Caki2 (cell line): Measurements from ENCODE around the gene PMM2. TPM values are rescaled to one million over a fixed set of nuclear protein-coding genes. Genes with fewer than 3 reads are reported as not detected.
"Not testable (repeated sequence)": the region's sequence is repeated elsewhere in the genome, so short reads cannot be mapped to it uniquely, and the experiment has no call there.

Source experiments
- DNase-seq: peaks from one replicate; pipeline ENCODE4 v3.0.0-alpha.2; 2015; ENCODE audit warnings: low read depth
- in situ Hi-C: cut with HindIII; loops from 2 replicates; pipeline ENCODE4 v1.10.0; 2016; ENCODE audit warnings: low sequenced_read_pairs, low pct_unique_long_range_greater_than_20kb, mixed read lengths
- total RNA-seq: library from RNA; depleted of rRNA; stranded (reverse); fragments of >200 nt; shearing (Covaris generic); gene quantifications from 2 replicates; pipeline ENCODE4 v1.2.3, GENCODE V29; 2014; ENCODE audit warnings: low replicate concordance; rRNA removed

The PMM2 gene
- 56.1 and 85.8 TPM in 2 replicates for total RNA-seq

GRCh38 chr16:8797364-8798173 lies at the start of gene PMM2, which contains the start of gene TMEM186:
Gene PMM2 (plus strand): TSS chr16:8797839. CDS start chr16:8797883, 44 bp downstream.
Gene TMEM186 (minus strand): TSS chr16:8797639. CDS start chr16:8797614, 25 bp downstream.
- in situ Hi-C loops, result no loop called here
- DNase-seq, result peak; percentile 98

- DNase-seq, in situ Hi-C loops: not testable (repeated sequence)
Measured at GRCh38 chr16:8748944-8749343, 48.7 kb upstream of the PMM2 start.

GRCh38 chr16:8751481-8752311 lies 45.9 kb upstream of the PMM2 start:
- DNase-seq, result peak; percentile 76
- in situ Hi-C loops, result no loop called here

- in situ Hi-C loops, result no loop called here
- no peak for DNase-seq
Measured at GRCh38 chr16:8752706-8753105, 44.9 kb upstream of the PMM2 start.

DNA sequence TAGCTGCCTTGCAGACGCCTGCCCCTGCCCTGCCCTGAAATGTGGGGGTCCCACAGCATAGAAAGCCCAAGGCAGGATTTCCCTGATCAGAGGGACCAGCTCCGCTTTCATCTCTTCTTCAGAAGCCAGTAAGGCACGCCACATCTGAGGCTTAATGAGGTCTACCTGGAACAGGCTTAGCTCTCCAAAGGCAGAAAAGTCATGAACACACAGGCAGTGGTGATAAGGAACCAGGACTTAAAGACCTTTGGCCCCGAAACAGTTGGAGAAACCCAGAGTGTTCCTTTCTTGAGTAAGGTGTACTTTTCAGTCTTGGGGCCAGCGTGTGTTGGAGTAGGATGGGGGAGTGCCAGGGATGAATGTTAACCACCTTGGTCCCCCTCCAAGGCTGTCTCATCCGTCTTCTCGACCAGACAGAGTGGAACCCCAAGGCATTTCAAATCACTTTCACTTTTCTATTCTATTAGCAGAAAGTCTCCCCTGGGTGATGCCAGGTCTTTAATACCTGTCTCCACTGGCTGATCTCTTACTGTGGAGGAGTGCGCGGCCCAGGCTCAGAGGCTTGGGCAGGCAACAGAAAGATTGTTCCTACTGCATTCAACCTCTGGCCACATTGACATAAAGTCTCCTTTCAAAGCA lies 44.1 kb upstream of the PMM2 start:
- in situ Hi-C loops, result no loop called here
- no peak for DNase-seq

GRCh38 chr16:8756755-8757154 lies 40.9 kb upstream of the PMM2 start:
- no peak for DNase-seq
- in situ Hi-C loops, result no loop called here

GRCh38 chr16:8758022-8758421 lies 39.6 kb upstream of the PMM2 start:
- DNase-seq, result no peak
- in situ Hi-C loops, result no loop called here

GRCh38 chr16:8760021-8760420 lies 37.6 kb upstream of the PMM2 start:
- no peak for DNase-seq
- in situ Hi-C loops, result no loop called here

DNA sequence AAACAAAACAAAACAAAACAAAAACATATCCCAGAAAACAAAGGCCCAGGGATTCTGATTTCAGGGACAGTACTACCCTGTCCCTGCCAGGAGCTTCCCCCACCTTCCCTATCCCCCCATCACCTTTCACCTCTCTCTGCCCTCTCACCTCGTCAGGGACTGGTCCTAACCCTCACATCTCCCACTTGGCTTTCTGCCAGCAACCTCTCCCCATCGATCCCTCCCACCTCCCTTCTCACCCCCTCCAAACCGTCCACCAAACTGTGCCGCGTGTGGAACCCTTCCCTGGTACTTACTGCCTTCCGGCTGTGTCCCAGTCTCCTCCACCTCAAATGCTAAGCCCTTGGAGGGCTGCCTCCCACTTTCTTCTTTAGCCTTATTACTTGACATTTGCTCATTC lies 36.6 kb upstream of the PMM2 start:
- no peak for DNase-seq
- in situ Hi-C loops, result no loop called here

- no peak for DNase-seq
- in situ Hi-C loops, result no loop called here
Measured at GRCh38 chr16:8762254-8762653, 35.4 kb upstream of the PMM2 start.

DNA sequence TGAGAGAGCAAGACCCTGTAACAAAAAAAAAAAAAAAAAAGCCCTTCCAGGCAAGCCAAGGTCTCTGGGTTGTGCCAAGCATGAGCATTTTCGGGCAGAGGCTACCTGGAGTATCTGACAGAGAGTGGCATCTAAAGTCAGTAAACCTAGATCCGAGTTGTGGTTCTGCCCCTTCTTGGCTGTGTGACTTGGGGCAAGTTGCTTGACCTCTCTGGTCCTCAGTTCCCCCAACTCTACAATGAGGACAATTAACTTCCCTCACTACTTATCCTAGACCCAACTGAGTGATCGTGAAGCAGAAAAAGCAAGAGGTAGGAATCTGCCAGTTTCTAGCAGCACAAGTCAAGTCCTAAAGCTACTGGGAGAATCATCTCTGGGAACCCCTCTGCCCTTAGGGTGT lies 34.6 kb upstream of the PMM2 start:
- no peak for DNase-seq
- in situ Hi-C loops, result no loop called here

DNA sequence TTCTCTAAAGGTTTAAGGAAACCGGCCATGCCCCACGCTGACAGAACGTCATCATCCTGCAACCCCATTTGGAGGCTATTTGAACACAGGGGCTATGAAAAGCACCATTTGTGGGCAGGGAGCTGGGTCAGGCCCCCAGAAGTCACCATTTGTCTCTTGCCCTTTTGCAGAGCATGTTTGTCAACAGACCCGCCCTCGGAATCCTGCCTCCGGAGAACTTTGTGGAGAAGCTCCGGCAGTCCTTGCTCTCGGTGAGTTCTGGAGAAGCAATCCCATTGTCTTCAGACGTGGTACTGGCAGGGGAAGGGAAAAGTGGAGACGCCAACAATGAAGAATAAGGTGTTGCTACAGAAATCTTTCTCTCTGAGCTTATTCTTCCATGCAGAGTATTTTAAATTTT lies 33.7 kb upstream of the PMM2 start:
- no peak for DNase-seq
- in situ Hi-C loops, result no loop called here

DNA sequence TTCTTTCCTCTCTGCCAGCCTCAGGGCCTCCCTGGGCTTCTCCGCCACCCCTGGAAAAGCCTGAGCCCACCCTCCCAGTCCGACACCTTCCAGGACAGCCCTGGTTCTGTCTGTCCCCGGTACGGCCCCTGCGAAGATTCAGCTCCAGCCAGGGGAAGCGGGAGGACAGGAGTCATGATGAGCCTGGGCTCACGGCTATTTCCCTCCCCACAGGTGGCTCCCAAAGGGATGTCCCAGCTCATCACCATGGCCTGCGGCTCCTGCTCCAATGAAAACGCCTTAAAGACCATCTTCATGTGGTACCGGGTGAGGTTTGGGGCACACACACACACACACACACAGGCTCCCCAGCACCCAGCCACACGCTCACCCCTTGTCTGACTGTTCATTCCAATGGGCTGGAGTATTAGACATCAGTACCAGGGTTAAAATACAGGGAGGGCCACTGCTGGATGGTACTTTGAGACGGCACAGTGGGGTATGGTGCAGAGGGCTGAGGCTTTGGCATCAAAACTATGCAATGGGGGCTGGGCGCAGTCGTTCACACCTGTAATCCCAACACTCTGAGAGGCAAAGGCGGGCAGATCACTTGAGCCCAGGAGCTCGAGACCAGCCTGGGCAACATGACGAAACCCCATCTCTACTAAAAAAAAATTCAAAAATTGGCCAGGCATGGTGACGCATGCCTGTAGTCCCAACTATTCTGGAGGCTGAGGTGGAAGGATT lies 33.0 kb upstream of the PMM2 start:
- in situ Hi-C loops, result no loop called here
- DNase-seq, result no peak

DNA sequence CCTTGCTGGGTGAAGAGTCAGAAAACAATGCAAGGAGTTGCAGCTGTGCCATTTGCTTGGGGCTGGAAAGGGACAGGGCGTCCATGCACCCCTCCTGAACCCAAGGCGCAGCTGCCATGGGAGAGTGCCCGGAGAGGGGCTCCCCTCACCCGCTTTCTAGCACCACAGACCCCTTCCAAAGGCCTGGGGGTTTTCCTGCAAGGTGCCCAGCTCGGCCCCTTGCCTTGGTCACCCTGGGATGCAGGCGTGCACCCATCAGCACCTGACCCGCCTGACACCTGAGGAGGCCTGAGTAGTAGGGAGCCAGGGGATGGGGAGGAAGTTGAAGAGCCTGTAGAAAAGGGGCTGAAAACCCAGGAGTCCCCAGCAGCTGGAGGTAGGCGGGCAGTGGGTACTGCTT lies 30.5 kb upstream of the PMM2 start:
- no peak for DNase-seq
- in situ Hi-C loops, result no loop called here

DNA sequence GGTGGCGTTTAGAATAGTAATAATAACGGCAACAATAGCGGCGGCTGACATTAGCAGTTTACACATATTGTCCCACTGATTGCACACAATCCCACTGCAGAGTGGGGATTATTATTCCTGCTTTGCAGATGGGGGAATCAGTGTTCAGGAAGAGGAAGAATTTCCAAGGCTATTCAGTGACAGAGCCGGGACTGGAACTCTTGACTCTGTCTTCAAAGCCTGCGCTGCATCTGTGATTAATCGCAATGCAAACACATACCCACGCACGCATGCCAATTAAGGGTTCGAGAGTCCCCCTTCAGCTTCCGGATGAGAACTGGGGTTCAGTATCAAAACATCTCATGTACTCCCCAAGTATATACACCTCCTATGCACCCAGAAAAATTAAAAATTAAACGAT lies 29.4 kb upstream of the PMM2 start:
- in situ Hi-C loops, result no loop called here
- no peak for DNase-seq

DNA sequence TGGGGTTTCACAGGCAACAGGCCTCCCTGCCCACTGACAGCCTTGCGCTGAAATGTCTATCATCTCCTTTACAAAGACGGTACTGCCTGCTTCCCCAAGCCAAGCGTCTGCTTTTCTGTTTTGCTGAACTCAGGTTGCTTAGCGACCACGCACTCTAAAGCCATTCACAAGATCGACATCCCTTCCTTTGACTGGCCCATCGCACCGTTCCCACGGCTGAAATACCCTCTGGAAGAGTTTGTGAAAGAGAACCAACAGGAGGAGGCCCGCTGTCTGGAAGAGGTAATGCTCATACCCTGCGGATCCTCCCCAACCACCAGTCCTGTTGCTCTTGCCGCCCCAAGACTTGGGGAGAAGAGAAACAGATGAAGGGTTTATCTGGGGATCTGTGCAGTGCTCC lies 28.9 kb upstream of the PMM2 start:
- in situ Hi-C loops, result no loop called here

GRCh38 chr16:8773537-8773936 lies 24.1 kb upstream of the PMM2 start:
- DNase-seq, result no peak
- in situ Hi-C loops, result no loop called here

More for the DNA sequence above, 28.9 kb upstream of the PMM2 start:
- no peak for DNase-seq

DNA sequence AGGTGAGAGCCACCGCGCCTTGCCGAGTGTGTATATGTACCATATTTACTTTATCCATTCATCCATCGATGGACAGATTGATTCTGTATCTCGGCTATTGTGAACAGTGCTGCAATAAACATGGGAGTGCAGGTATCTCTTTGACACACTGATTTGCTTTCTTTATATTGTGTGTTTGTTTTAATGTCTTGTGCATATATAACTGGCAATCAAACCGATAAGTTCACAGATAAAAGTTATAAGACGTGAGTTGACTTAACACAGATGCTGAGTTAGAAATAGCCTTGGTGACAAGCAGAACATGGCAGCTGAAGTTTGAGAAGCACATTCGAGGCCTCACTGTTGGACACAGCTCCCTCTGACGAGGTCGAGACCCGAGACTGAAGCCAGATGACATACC lies 23.4 kb upstream of the PMM2 start:
- DNase-seq, result no peak
- in situ Hi-C loops, result no loop called here
